Left lung (tissue), 10 donors: ENCODE measurements around the gene WTIP. TPM values are rescaled to one million over a fixed set of nuclear protein-coding genes. Genes with fewer than 3 reads are reported as not detected.
A peak's percentile ranks its signal among the peaks of the same experiment; 100 is the strongest.

Source experiments
- ATAC-seq: fragments of 200-7000 bp; cut with Tn5 transposase; one replicate; pipeline ENCODE4 v1.9.1; 2020; ENCODE audit warnings: moderate library complexity
- DNase-seq, 4 donors: peaks; one replicate each; pipeline ENCODE4 v3.0.0-alpha.2; 2013 to 2020
- H3K27ac ChIP-seq, 2 donors: fragments of 200-600 bp; sonication (generic) in 1 of 2; one replicate each; pipeline versions ENCODE4 v1.5.0 to v1.8.0; 2020 to 2021
- H3K27me3 ChIP-seq, 2 donors: fragments of 200-600 bp; sonication (generic) in 1 of 2; one replicate each; pipeline versions ENCODE4 v1.5.0 to v1.8.0; 2020 to 2021
- H3K36me3 ChIP-seq, 2 donors: fragments of 200-600 bp; sonication (generic) in 1 of 2; one replicate each; pipeline versions ENCODE4 v1.5.0 to v1.8.0; 2020 to 2021
- H3K4me1 ChIP-seq, 2 donors: fragments of 200-600 bp; one replicate each; pipeline ENCODE4 v1.8.0; 2021
- H3K4me3 ChIP-seq, 2 donors: fragments of 200-600 bp; sonication (generic) in 1 of 2; one replicate each; pipeline versions ENCODE4 v1.5.0 to v1.8.0; 2020 to 2021; ENCODE audit warnings: mild to moderate bottlenecking in 1 of 2
- H3K9me3 ChIP-seq, 2 donors: fragments of 200-600 bp; sonication (generic) in 1 of 2; one replicate each; pipeline versions ENCODE4 v1.5.0 to v1.8.0; 2020 to 2021
- intact Hi-C, 2 donors: fragments of 100-400 bp; cut with DNase I; formaldehyde crosslinking; loops; one replicate each; pipeline versions ENCODE4 v1.11.2 to v1.14.2; 2022
- polyA plus RNA-seq, 6 donors: library from polyadenylated mRNA; unstranded; fragments of 120-200 nt; gene quantifications; one replicate each; pipeline ENCODE4 v1.2.1, GENCODE V29; 2013; ENCODE audit not compliant: insufficient read length in 6 of 6
- total RNA-seq, 2 donors: library from RNA; stranded (reverse); fragmentation: NEBNext Ultra II Directional; extraction: Animal tissue kit (Norgen Biotek cat#: 25700); gene quantifications; one replicate each; pipeline ENCODE4 v1.2.1, GENCODE V29; 2021
- TF ChIP-seq, protein P1 (sequence below), 2 donors: fragments of 200-600 bp; sonication (generic) in 1 of 2; IDR thresholded peaks; one replicate each; pipeline versions ENCODE4 v1.5.0 to v1.8.0; 2021; ENCODE audit warnings: antibody characterized with exemption in 2 of 2
- donor health status: DM: no; HTN: yes; CAD: no.
- donor health status: DM: no; HTN: no; CAD: no.

Gene WTIP
- total and polyA plus RNA-seq, 8 donors, result 19.1 to 39.3 (median 26.1) TPM

DNA sequence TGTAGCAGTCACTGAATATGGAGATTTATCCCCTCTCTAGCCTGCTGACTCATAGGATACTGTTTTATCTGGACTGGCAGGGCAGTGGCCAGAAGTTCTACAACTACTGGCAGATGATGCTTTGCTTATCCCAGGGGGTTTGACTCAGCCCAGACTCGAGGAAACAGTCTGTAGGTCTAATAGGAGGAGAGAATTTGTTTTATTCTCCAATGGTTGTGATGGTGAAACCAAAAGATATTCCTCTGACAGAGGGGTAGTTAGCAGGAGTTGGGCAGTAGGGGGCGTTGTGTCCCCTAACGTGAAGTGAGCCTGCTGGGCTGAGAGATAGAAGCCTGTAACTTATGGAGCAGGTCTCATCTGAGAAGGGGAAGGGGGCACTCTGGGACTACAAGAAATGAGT is 74.9 kb downstream of the WTIP start:
- peaks cover 0 to 6% of the 10 kb centered on the region in 2 donors for H3K27me3 ChIP-seq
- peak in 1 of 4 donors; percentile 12 for DNase-seq
- peak; percentile 72 for ATAC-seq
- intact Hi-C loops, result no loop called here
- H3K27ac ChIP-seq, result no peak overlapping the region
- H3K4me1 ChIP-seq, result no peaks in the 10 kb centered on the region
- TF ChIP-seq, protein P1, sequence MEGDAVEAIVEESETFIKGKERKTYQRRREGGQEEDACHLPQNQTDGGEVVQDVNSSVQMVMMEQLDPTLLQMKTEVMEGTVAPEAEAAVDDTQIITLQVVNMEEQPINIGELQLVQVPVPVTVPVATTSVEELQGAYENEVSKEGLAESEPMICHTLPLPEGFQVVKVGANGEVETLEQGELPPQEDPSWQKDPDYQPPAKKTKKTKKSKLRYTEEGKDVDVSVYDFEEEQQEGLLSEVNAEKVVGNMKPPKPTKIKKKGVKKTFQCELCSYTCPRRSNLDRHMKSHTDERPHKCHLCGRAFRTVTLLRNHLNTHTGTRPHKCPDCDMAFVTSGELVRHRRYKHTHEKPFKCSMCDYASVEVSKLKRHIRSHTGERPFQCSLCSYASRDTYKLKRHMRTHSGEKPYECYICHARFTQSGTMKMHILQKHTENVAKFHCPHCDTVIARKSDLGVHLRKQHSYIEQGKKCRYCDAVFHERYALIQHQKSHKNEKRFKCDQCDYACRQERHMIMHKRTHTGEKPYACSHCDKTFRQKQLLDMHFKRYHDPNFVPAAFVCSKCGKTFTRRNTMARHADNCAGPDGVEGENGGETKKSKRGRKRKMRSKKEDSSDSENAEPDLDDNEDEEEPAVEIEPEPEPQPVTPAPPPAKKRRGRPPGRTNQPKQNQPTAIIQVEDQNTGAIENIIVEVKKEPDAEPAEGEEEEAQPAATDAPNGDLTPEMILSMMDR (IDR thresholded peaks at IDR 0.05), result peak; percentile 19 to 20
- no peaks in the 10 kb centered on the region for H3K36me3 ChIP-seq
- no peak overlapping the region for H3K4me3 ChIP-seq
- no peaks in the 10 kb centered on the region for H3K9me3 ChIP-seq

GRCh38 chr19:34559045-34559444 is 77.5 kb downstream of the WTIP start:
- peaks cover 0 to 4% of the 10 kb centered on the region in 2 donors for H3K9me3 ChIP-seq
- no peaks in the 10 kb centered on the region for H3K4me1 ChIP-seq
- TF ChIP-seq, protein P1 (IDR thresholded peaks at IDR 0.05), result no peak
- no peak overlapping the region for H3K27ac ChIP-seq
- intact Hi-C loops, result no loop called here
- DNase-seq, result no peak
- no peak overlapping the region for H3K4me3 ChIP-seq
- ATAC-seq, result no peak
- no peaks in the 10 kb centered on the region for H3K36me3 ChIP-seq
- peaks cover 0 to 6% of the 10 kb centered on the region in 2 donors for H3K27me3 ChIP-seq

GRCh38 chr19:34560229-34560628 is 78.7 kb downstream of the WTIP start:
- no peak overlapping the region for H3K4me3 ChIP-seq

More at GRCh38 chr19:34560229-34560628, 78.7 kb downstream of the WTIP start:
- no peaks in the 10 kb centered on the region for H3K36me3 ChIP-seq
- H3K4me1 ChIP-seq, result no peaks in the 10 kb centered on the region
- DNase-seq, result no peak
- intact Hi-C loops, result no loop called here
- peaks cover 0 to 15% of the 10 kb centered on the region in 2 donors for H3K9me3 ChIP-seq
- peaks cover 0 to 6% of the 10 kb centered on the region in 2 donors for H3K27me3 ChIP-seq
- TF ChIP-seq, protein P1 (IDR thresholded peaks at IDR 0.05), result no peak
- ATAC-seq, result no peak
- no peak overlapping the region for H3K27ac ChIP-seq

Other genes with a start within 250 kb of the WTIP start
- gene GARRE1, start 227.2 kb upstream of the WTIP start, total RNA-seq, result 10 to 100 TPM; 26.2 to 26.7 TPM
- gene GARRE1, start 227.2 kb upstream of the WTIP start, polyA plus RNA-seq, result 10 to 100 TPM; 35.8 to 45.2 (median 37.1) TPM
- 100 to 1,000 TPM; 189 to 248 TPM for gene GPI, start 116.6 kb upstream of the WTIP start, total RNA-seq
- 100 to 1,000 TPM in 5 of 6 donors, 10 to 100 TPM in 1; 99.2 to 111 (median 107) TPM for gene GPI, start 116.6 kb upstream of the WTIP start, polyA plus RNA-seq
- 10 to 100 TPM in 1 of 2 donors, 1 to 10 TPM in 1; 5.0 to 11.4 TPM for gene PDCD2L, start 77.4 kb upstream of the WTIP start, total RNA-seq
- 10 to 100 TPM; 10.9 to 14.7 (median 12.9) TPM for gene PDCD2L, start 77.4 kb upstream of the WTIP start, polyA plus RNA-seq
- gene UBA2, start 53.4 kb upstream of the WTIP start, total RNA-seq, result 10 to 100 TPM; 61.1 to 69.1 TPM
- 100 to 1,000 TPM; 152 to 171 (median 159) TPM for gene UBA2, start 53.4 kb upstream of the WTIP start, polyA plus RNA-seq
- 1 to 10 TPM in 1 of 2 donors, under 1 TPM in 1; 0.47 to 1.7 TPM for gene SCGB2B2, start 195.4 kb downstream of the WTIP start, total RNA-seq
- gene SCGB2B2, start 195.4 kb downstream of the WTIP start, polyA plus RNA-seq, result 1 to 10 TPM; 1.0 to 1.7 (median 1.4) TPM
- 10 to 100 TPM; 23.8 to 24.9 TPM for gene ZNF302, start 195.9 kb downstream of the WTIP start, total RNA-seq
- 10 to 100 TPM; 75.9 to 94.2 (median 83.0) TPM for gene ZNF302, start 195.9 kb downstream of the WTIP start, polyA plus RNA-seq